Activated T-helper 1 cell treated with Interleukin-2 at 50 U/mL for 16 hours (primary cell): Measurements from ENCODE around the gene SLIT3.

Experiments
- DNase-seq: peaks from one replicate; pipeline ENCODE4 v3.0.0-alpha.2; 2020; ENCODE audit warnings: low read depth

SLIT3 gene

DNA sequence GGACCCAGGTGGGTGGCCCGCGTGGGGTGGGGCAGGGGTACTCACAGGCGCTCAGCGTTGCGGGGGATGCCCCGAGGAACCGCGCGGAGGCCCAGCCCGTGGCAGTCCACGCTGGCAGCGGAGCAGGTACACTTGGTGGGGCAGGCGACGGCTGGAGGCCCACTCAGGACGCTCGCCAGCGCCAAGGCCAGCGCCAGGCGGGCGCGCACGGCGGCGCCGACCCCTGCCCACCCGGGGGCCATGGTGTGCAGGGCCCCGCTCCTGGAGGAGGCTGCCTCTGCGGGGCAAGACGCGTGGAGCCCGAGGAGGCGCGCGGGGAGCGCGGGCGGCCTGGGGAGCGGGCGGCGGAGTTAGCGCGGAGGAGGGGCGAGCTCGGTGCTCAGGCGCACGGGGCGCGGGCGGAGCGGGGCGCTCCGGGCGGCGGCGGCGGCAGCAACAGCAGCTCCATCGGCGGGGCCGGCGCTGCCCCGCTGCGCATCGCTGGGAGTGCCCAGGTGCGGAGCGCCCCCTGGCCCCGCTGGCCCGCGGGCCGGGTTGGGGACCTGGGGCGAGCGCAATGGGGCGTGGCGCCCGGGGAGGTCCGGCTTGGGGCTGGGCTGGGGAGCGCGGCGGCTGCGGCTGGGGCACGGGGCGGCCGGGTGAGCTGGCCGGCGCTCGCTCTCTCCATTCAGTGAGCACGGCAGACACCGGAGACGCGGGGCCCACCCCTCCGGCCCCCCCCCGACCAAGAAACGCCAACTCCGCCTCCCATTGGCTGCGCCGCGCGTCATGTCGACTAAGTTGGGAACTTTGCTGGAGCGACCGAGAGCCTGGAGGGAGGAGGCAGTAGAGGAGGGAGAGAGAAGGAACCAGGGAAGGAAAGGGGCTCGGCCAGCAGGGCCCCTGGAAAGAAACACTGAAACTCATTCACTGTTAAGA is at the start of gene SLIT3:
TSS of gene SLIT3 (minus strand) at position 672 of the 918 bp plus-strand sequence. CDS start at position 242, 430 bp downstream.
- no peak for DNase-seq

DNA sequence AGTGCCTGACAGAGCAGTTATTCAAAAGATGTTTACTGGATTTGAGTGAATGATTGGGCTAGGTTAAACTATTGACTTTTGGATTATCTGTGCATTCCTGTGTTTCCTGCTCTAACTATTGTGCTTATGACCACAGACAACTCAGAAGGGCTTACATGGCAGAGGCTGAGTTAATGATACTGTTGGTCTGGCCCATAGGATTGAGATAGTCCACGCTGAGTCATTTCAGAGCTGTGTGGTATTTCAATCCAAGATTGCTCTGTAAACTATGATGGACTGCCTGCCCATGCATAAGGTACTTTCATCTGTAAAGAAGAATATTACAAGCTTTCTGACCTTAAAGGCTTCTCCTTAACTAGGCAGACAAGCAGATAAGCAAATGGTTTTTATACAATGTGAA is 49.1 kb upstream of the SLIT3 start:
- no peak for DNase-seq

DNA sequence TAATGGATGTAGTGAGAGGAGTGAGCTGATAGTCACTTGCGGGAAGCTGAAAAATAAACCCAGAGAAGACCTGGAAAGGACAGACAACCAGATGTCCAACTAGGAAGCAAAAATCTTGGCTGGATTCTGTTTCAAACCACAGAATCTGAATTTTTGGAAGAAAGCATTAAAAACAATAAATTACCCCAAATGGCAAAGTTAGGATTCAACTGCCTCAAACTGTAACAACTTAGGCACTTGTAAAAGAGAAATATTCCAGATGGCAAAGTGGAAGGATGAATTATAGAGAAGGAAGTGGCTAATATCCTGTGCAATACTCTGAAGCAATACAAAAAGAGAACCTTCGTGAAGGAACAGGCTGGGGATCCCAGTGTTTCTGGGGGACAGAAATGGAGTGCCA is 46.8 kb upstream of the SLIT3 start:
- DNase-seq: no peak

DNA sequence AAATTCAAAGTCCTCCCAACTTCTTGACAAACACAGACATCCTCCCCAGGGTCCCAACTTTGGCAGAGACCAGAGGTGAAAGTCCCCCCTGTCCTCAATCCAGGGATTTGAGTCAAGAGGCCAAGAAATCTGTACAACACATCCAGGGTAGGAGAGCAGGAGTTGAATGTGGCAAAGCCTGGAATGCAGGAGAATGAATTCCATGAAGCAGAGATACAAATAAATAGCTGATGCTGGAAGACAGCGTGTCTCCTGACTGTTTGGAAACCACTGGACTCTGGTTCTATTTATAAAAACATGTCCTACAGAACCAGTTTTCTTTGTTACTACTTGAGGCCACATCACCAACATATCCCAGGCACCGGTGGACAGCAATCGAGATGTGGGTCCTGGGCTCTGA is 43.7 kb upstream of the SLIT3 start:
- no peak for DNase-seq

DNA sequence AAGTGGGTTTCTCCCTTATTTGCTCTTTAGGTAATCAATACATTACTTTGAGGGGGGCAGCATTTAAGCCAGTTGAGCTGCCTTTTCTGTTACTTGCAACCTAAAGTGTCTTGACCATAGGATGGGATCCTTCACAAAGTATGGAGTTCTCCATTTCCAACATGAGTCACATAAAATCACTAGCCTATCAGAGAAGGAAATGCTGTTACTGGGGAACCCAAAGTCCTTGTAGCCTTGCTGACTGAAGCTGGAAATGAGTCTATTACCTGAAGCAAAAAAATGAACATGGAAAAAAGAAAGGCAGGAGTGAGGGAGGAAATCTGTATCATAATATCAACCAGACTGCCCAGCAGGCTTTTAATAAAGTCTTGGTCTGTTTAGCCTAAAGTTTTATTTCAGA is 42.8 kb upstream of the SLIT3 start:
- DNase-seq: no peak

DNA sequence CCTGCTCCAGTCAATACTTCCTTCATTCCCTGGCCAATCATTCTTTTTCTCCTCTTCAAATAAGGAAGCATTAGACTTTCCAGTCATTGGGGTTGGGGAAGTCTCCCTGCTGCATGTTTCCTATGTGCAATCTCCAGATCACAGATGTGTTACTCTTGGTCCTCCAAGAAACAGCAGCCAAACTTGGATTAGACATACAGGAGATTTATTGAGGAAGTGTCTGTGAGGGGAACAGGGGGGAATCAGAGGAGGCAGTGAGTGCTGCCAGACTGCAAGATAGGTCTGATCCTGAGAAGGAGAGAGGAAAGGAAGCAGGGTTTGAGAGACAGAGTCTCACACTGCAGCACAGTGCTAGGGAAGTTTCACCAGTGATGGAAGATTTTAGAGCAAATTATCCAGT is 40.6 kb upstream of the SLIT3 start:
- no peak for DNase-seq

DNA sequence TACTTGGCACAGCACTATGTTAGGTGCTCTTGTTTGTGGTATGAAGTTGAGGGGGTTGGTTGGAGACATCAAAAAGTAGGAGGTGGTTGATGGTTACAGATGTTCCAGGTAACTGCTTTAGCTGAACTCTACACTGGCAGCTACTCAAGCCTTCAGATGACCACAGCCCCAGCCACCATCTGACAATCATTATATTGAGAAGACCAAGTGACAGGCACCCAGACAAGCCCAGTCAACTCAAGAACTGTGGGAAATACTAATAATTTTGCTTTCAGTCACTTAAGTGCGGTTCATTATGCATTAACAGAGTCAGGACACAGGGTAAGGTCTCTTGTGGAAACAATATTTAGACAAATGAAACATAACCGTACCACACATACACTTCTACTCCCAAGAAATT is 38.9 kb upstream of the SLIT3 start:
- DNase-seq: no peak

DNA sequence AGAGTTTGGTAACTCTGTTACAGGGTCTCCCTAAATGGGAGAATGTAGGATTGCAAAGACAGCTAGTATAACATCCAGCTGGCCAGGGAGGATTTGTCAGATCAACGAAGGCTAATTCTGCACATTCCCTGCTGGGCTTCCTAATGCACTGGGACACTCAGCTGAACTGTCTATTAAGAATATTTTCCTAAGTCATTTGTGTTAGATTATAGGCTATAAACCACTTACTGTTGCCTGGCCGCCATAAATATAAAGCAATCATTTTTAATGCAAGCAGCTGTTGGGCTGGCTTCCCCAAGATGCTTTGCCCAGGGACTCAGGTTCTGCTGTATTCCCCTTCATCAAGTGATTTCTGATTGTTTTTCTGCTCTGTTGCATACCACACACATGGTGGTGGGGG is 35.3 kb upstream of the SLIT3 start:
- no peak for DNase-seq

DNA sequence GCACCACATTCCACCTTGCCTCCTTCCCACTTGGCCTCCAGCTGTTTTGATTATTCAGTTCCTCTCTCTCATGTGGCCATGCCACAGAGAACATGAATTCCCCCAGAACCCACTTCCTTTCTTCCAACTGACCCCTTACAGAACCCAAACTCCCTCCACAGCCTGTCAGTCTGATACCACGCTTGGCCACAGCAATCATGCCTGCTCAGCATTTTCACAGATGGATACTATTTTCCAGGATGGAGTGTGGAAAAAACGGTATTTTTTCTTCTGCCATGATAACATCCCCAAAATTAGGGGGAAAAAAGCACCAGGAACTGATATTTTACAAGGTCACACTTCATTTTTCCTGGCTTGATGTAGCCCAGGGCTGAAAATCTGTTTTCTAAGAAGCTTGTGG is 34.9 kb upstream of the SLIT3 start:
- no peak for DNase-seq

DNA sequence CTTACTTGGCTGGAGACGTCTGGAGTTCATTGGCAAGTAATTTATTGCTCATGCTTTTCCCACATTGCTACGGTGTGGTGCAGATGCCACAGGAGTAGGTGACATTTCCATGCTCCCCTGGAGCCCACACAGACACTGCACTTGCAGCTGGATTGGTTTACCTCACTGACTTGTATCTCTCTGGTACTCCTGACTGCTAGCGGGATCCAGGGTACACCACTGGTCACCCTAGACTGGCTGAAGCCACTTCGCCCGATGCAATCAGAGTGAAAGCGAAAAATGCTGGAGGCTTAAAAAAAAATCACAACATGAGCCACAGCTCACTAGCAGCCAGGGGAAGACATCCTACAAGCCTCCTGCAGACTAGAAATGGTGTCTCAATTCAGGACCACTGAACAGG is 32.6 kb upstream of the SLIT3 start:
- no peak for DNase-seq

DNA sequence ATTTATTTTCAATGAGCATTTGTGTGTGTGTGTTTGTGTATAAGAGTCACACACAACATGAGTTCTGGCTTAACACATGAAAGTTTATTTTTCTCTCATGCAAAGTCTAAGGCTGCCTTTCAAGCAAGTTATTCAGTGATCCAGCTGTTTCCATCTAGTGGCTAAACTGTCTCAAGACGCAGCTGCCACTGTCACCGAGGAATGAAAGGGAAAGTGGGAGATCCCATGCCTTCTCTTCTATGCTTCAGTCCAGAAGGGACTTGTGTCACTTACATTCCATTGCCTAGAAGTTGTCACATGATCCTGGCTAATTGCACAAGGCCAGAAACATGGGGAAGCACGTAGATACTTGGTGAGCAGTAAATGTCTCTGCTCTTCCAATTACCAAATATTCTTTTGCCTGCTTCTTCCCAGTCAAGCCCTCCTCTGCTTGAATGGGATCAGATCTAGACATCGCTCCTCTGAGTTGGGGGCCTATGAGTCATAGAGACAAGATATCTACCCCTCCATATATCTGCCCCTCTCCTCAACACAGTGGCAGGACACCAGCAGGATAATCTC is 30.4 kb upstream of the SLIT3 start:
- no peak for DNase-seq

DNA sequence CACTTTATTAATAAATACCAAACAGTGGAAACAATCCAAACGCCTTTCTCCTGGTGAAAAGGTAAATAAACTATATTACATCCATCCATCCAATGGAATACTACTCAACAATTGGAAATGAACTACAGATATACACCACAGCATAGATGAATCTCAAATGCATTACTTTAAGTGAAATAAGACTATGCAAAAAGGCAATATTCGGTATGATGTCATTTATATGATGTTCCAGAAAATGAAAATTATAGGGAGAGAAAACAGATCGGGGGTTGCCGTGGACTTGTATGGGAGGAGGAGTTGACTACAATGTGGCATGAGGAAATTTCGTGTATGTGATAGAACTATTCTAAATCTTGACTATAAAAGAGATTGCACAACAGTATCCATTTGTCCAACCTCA is 27.5 kb upstream of the SLIT3 start:
- DNase-seq: no peak

DNA sequence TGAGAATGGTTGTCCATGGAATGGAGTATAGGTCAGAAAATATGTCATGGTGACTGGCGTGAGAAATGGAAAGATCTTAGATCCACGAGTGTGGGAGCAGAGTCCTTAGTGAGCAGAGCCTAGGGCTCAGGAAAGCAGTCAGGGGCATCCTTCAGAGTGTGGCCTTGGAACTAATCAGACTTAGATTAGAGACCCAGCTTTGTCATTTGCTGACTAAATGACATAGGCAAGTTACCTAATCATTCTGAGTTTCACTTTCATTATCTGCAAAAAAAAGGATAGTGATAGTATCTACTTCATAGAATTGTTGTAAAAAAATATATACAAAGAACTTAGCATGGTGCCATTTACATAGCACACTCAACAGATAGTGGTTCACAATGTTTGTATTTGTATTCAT is 24.3 kb upstream of the SLIT3 start:
- no peak for DNase-seq

DNA sequence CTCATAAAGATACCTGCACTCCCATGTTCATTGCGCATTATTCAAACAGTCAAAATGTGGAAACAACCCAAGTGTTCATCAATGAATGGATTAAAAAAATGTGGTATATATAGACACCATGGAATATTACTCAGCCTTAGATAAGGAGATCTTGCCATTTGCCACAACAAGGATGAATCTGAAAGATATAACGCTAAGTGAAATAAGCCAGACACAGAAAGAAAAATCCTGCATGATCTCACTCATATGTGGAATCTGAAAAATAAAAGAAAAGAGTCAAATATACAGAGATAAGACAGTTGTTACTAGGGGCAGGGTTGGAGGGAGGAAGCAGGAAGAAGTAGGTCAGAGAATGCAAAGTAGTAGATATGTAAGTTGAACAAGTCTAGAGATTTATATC is 17.6 kb upstream of the SLIT3 start:
- no peak for DNase-seq

DNA sequence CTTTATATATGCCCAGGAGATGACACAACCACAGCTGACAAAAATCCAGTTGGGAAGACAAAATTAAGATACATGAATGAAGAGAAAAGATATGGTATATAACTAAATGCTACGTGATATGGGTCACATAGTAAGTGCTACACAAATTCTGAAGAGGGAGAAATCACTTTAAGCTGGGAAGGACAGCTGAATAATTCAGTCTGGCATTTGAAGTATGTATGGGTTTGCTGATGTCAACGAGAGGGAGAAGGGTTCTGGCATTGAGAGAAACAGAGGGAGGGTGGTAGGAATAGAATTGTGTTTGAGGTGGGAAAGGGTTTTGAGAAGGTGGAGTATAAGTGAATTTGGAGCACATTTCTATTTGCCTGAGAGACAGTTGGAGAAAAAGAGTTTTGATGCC is 6.7 kb upstream of the SLIT3 start:
- no peak for DNase-seq

DNA sequence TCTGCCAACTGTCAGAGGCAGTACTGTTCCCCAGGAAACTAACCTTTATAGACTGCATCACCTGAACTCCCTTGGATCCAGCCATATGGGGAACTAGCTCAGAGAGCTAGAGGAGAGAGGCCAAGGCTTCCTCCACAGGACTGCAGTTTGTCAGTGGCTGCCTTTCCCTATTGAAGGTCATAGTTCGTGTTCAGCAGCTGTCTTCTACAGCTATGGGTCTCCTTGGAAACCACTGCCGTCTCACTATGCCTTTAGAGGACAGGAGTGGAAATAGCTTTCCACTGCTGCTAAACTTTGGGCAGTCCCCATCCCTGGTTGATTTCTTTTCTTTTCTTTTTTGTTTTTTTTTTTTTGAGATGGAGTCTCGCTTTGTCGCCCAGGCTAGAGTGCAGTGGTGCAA is 4.4 kb upstream of the SLIT3 start:
- DNase-seq: no peak

DNA sequence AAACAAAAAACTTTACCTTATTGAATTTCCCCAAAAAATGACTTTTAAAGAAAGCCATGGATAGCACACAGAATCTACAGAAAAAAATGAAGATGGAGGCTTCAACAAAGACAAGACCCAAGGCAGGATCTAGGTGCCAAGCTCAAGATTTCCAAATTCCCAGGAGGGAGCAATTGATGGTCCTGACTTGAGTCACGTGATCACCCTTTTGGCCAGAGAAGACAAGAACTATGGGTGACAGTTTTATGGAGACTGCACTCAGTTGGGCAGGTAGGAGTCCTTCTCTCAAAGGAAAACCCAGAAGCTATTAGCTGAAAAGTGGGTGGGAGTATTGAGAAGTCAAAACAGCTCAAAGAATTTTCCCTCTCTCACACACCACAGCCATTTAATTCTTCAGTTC is 3.2 kb upstream of the SLIT3 start:
- DNase-seq: no peak

DNA sequence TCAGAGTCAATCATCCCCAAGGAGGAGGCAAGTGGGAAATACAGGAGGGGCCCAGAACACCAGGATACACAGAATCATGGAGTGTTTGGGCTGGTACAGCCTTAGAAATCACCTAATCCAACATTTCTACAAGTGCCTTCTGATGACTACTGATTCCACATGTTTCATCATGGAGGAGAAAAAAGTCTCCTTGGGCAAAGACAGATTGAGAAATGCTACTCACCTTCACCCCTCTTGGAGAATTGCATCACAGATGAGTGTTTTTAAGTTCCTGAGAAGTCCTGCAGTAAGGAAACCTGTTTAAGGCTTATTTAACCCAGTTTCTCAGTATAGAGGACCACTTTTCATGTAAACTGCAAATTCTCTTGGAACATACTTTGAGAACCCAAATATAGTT is 2.2 kb upstream of the SLIT3 start:
- no peak for DNase-seq

DNA sequence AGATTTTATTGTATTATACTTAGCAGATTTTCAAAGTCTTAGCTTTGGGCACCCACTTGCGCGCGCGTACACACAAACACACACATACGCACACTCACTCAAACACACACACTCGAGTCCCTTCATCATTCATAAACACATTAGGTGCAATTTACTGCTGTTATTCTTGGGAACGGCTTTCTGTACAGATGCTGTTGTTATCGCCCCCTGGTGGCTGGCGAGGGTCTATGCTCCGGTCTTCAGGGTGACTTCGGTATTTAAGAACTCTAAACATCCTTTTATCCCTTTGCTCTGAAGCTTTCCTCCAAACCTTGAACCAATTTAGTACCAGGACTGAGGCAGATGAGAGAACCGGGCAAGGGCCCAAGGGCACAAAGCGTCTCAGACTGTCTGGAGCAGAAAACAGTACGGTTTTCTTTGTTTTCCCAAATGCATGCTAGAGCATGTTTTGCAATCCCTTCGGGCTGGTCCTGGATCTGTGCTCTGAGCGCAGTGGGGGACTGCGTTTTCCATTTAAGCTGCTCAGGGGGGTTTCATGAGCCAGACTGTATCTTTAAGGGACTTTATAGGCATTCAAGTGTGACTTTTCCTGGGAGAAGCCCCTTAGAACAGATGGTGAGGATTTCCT is 1.7 kb upstream of the SLIT3 start:
- DNase-seq: no peak

DNA sequence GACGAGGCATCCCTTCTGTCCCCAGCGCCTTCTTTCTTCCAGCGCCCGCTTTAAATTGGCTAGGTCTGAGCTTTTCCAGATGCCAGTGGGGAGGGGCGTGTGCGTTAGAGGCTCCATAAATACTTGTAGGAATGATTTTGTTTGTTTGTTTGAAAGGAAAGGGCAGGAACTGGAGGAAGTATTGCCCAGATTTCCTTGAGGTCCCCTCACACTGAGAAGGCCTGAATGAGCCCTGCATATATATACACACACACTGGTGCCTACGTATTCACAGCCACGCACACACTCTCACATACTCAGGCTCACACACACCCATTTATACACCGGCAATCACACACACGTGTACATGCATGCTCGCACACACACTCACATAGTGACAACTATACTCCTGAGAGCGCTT is 1.0 kb upstream of the SLIT3 start:
- DNase-seq: no peak

DNA sequence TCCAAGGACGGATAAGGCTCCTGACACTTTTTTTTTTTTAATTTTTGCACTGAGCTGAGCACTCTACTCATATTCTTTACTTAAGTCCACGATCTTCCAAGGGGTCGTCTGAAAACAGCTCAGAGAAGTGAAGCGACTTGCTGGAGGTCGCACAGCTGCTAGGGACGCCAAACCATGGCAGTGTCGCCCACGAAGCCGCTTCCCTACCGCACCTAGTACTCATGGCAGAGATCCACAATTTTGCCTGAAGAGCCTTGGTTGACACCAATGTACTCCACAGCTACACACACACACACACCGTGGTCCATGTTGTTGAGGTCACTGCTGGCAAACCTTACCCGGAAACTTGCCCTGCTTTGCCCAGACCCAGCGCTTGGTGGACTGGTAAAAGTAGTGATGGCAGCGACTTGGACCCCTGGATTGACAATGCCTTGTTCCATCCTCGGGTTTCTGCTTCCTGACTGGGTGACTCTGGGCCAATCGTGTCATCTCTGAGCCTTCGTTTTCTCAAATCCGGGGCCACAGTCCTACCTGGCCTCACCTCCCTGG is 521 bp upstream of the SLIT3 start:
- DNase-seq: no peak

DNA sequence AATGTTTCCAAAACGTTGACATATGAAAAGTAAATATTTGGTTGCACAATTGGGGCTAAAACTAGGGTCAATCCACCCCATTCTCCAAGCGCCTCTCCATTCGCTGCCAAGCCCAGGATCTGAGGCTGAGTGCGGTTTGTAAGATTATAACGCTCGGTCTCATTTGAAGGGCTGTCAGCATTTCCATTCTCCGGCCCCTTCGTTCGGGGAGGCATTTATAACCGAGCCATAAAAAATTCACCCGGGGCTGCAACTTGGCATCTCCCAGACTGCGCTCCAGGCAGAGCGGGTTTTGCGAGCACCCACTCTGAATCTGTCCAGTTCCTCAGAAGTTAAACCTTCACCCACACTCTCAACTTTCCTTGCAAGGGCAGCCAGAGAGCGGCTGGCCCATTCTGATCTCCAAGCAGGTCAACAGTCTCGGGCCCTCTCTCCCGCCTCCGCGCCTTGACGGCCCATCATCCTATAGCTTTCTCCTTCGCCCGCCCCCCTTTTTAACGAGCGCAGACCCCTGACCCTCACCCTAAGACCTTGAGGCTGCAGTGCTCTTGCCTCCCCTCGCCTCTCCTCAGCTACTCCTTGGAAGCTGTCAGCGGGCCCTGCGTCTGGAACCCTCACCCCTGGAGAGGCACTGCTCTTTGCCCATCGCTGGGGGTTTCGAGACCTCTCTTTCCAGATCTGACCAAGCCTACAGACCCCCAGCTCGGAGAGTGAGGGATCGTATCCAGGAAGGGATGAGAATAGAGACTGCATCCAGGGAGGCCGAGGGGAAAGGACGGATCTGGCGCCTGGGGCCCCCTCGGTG is 1.1 kb downstream of the SLIT3 start:
- DNase-seq: no peak
